Hepatocyte (in vitro differentiated cells): ENCODE data around the gene LRGUK.

Experiments
- CTCF ChIP-seq: fragments of 200-600 bp; sonication (generic); IDR thresholded peaks from 2 replicates; pipeline ENCODE4 v1.5.1; 2016; ENCODE audit warnings: antibody characterized with exemption, mild to moderate bottlenecking; ENCODE audit not compliant: poor library complexity
- EZH2 ChIP-seq: fragments of 200-600 bp; sonication (generic); IDR thresholded peaks from 2 replicates; pipeline ENCODE4 v1.6.1; 2016; ENCODE audit warnings: antibody characterized with exemption, mild to moderate bottlenecking, borderline replicate concordance

- TF ChIP-seq CTCF, result no peak
- no peak for TF ChIP-seq EZH2
These were observed 64.7 kb downstream of the LRGUK start for GRCh38 chr7:134191876-134192275.
